ENCODE data around the gene SERPINC1.

- no peak for TF ChIP-seq POLR2A (IDR thresholded peaks at IDR 0.05)
- TF ChIP-seq CTCF (IDR thresholded peaks at IDR 0.05), result no peak
Measured at GRCh38 chr1:173876732-173877131, 40.4 kb downstream of the SERPINC1 start.
